Measurements from ENCODE around the gene GPR37.

The GPR37 gene

DNA sequence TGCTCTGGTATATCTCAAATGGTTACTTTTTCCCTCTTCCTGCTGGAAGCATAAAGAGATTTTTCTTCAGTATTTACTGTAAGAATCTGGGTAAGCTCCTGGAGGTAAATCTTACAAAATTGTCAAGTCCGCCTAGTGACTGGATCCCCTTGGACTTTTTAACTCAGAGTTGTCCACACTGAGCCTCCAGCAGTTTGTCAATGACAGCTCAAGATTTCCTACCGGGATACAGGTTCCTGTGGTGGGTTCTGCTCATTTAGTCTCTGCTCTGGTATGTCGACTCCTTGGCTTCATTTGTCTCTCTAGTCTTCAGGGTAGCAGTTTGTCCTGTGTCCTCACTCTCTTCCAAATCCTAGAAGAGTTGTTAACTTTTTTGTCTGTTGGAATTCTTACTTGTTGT is 27.0 kb downstream of the GPR37 start:
- no peaks in the 10 kb centered on the region for H3K9me3 ChIP-seq (ENCODE audit: insufficient read depth, low read length)
- no peak overlapping the region for H2AFZ ChIP-seq (ENCODE audit: low read depth, low read length, severe bottlenecking)
- no peaks in the 10 kb centered on the region for H3K27me3 ChIP-seq (ENCODE audit: low read length)
- no peak overlapping the region for H3K9ac ChIP-seq (ENCODE audit: low read length)
- H3F3A ChIP-seq (ENCODE audit: insufficient read depth), result no peaks in the 10 kb centered on the region
- H4K20me1 ChIP-seq (ENCODE audit: low read depth, low read length), result no peaks in the 10 kb centered on the region
- H3K36me3 ChIP-seq (ENCODE audit: low read length), result no peaks in the 10 kb centered on the region
- H3K27ac ChIP-seq (ENCODE audit: low read depth, low read length), result no peak overlapping the region
- no peak overlapping the region for H3K4me2 ChIP-seq (ENCODE audit: low read depth, low read length, poor library complexity, severe bottlenecking)
- no peaks in the 10 kb centered on the region for H3K79me2 ChIP-seq (ENCODE audit: insufficient read depth, low read length)
- H3K4me3 ChIP-seq (ENCODE audit: insufficient read depth, low read length, poor library complexity, severe bottlenecking), result no peak overlapping the region
- H3K9me2 ChIP-seq (replicated peaks; ENCODE audit: insufficient read depth, low read length), result no peaks in the 10 kb centered on the region
- TF ChIP-seq, protein P1, sequence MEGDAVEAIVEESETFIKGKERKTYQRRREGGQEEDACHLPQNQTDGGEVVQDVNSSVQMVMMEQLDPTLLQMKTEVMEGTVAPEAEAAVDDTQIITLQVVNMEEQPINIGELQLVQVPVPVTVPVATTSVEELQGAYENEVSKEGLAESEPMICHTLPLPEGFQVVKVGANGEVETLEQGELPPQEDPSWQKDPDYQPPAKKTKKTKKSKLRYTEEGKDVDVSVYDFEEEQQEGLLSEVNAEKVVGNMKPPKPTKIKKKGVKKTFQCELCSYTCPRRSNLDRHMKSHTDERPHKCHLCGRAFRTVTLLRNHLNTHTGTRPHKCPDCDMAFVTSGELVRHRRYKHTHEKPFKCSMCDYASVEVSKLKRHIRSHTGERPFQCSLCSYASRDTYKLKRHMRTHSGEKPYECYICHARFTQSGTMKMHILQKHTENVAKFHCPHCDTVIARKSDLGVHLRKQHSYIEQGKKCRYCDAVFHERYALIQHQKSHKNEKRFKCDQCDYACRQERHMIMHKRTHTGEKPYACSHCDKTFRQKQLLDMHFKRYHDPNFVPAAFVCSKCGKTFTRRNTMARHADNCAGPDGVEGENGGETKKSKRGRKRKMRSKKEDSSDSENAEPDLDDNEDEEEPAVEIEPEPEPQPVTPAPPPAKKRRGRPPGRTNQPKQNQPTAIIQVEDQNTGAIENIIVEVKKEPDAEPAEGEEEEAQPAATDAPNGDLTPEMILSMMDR (IDR thresholded peaks at IDR 0.05; ENCODE audit: insufficient read depth, low read length, poor library complexity, severe bottlenecking), result no peak
- no peak for TF ChIP-seq EZH2phosphoT487 (conservative IDR thresholded peaks at IDR 0.05; ENCODE audit: low read length)

DNA sequence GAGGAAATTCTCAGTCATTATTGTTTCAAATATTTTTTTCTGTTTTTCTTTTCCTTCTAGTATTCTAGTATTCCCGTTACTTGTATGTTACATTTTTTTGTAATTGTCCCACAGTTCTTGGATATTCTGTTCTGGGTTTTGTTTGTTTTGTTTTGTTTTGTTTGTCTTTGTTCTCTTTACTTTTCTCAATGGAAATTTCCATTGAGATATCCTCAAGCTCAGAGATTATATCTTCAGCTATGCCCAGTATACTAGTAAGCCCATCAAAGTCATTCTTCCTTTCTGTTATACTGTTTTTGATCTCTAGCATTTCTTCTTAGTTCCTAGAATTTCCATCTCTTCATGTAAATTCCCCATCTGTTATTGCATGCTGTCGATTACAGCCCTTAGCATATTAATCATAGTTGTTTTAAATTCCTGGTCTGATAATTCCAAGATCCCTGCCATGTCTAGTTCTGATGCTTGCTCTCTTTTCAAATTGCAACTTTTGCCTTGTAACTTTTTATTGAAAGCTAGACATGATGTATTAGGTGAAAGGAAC is 27.8 kb downstream of the GPR37 start:
- Histone ChIP-seq H3F3A (ENCODE audit: insufficient read depth) (no peaks in the 10 kb centered on the region), H3K4me3 (ENCODE audit: insufficient read depth, low read length, poor library complexity, severe bottlenecking) (no peak overlapping the region), H3K9me2 (replicated peaks; ENCODE audit: insufficient read depth, low read length) (no peaks in the 10 kb centered on the region), H3K4me2 (ENCODE audit: low read depth, low read length, poor library complexity, severe bottlenecking) (no peak overlapping the region), H3K9ac (ENCODE audit: low read length) (no peak overlapping the region), H3K9me3 (ENCODE audit: insufficient read depth, low read length) (no peaks in the 10 kb centered on the region), H3K36me3 (ENCODE audit: low read length) (no peaks in the 10 kb centered on the region), H3K27me3 (ENCODE audit: low read length) (no peaks in the 10 kb centered on the region), H2AFZ (ENCODE audit: low read depth, low read length, severe bottlenecking) (no peak overlapping the region), H3K27ac (ENCODE audit: low read depth, low read length) (no peak overlapping the region), H3K79me2 (ENCODE audit: insufficient read depth, low read length) (no peaks in the 10 kb centered on the region), H4K20me1 (ENCODE audit: low read depth, low read length) (no peaks in the 10 kb centered on the region)
- TF ChIP-seq, protein P1 (IDR thresholded peaks at IDR 0.05; ENCODE audit: insufficient read depth, low read length, poor library complexity, severe bottlenecking), result no peak
- TF ChIP-seq EZH2phosphoT487 (conservative IDR thresholded peaks at IDR 0.05; ENCODE audit: low read length), result no peak

DNA sequence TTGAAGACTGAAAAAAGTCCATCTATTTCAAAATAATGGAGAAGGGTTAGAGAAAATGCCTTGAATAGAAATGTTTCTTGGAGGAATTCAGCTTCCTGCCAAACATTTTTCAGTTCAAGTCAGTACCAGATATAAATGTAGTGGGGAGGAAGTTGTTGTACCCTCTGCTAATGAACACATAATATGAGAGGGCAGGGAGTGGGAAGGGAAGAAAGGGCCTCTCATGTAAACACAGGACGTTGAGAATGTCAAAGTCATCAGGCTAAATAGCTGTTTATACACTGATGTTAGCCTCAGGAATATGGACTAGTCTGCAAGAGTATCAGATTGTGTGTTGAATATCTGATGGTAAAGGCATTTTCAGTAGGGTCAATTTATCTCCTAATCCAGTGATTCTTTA is 37.0 kb downstream of the GPR37 start:
- Histone ChIP-seq H3K79me2 (ENCODE audit: insufficient read depth, low read length) (no peaks in the 10 kb centered on the region), H3K27ac (ENCODE audit: low read depth, low read length) (no peak overlapping the region), H3K27me3 (ENCODE audit: low read length) (no peaks in the 10 kb centered on the region), H3K9me2 (replicated peaks; ENCODE audit: insufficient read depth, low read length) (0 out of 2 replicates have a peak, but pooled peaks cover 4% of the 10 kb centered on the region), H3K36me3 (ENCODE audit: low read length) (no peaks in the 10 kb centered on the region), H3K9me3 (ENCODE audit: insufficient read depth, low read length) (no peaks in the 10 kb centered on the region), H2AFZ (ENCODE audit: low read depth, low read length, severe bottlenecking) (no peak overlapping the region), H3K4me3 (ENCODE audit: insufficient read depth, low read length, poor library complexity, severe bottlenecking) (no peak overlapping the region), H3K9ac (ENCODE audit: low read length) (no peak overlapping the region), H3K4me2 (ENCODE audit: low read depth, low read length, poor library complexity, severe bottlenecking) (no peak overlapping the region), H3F3A (ENCODE audit: insufficient read depth) (no peaks in the 10 kb centered on the region), H4K20me1 (ENCODE audit: low read depth, low read length) (no peaks in the 10 kb centered on the region)
- TF ChIP-seq, protein P1 (IDR thresholded peaks at IDR 0.05; ENCODE audit: insufficient read depth, low read length, poor library complexity, severe bottlenecking), result no peak
- no peak for TF ChIP-seq EZH2phosphoT487 (conservative IDR thresholded peaks at IDR 0.05; ENCODE audit: low read length)

Data from SU-DHL-6 (cell line).